ENCODE measurements around the gene SCG5.

Gene SCG5

GRCh38 chr15:32716216-32716914 lies 74.9 kb downstream of the SCG5 start:
- H3K27me3 ChIP-seq (ENCODE audit: control insufficient read depth in 1 of 2, insufficient read depth in 1 of 2, low read length in 2 of 2) = peaks cover 0 to 39% of the 10 kb centered on the region in 2 experiments
- H2BK12ac ChIP-seq (ENCODE audit: low read length in 2 of 2) = no peak overlapping the region
- no peak overlapping the region for H2BK5ac ChIP-seq (ENCODE audit: low read depth, low read length, poor library complexity, severe bottlenecking)
- H2BK15ac ChIP-seq (ENCODE audit: low read depth, poor library complexity, severe bottlenecking) = no peak overlapping the region
- H3K36me3 ChIP-seq (ENCODE audit: control insufficient read depth in 1 of 2, insufficient read depth in 2 of 2, low read depth in 1 of 2, low read length in 2 of 2) = no peaks in the 10 kb centered on the region
- H3K14ac ChIP-seq (ENCODE audit: low read length in 2 of 2) = no peak overlapping the region
- peak overlapping the region; percentile 33 for H3K27ac ChIP-seq (ENCODE audit: low read length, poor library complexity, severe bottlenecking)
- DNase-seq = no peak
- no peak overlapping the region for H2BK120ac ChIP-seq (ENCODE audit: low read depth, low read length)
- peak overlapping the region; percentile 17 for H3K4me2 ChIP-seq (ENCODE audit: low read length, poor library complexity, severe bottlenecking)
- no peak overlapping the region for H4K8ac ChIP-seq (ENCODE audit: low read length)
- no peak overlapping the region for H4K91ac ChIP-seq (ENCODE audit: low read length)
- H3K4me3 ChIP-seq (ENCODE audit: insufficient read depth in 1 of 2, low read depth in 1 of 2, low read length in 2 of 2) = no peak overlapping the region
- no peaks in the 10 kb centered on the region for H3K9me3 ChIP-seq (ENCODE audit: control insufficient read depth, low read length)
- no peak overlapping the region for H3K18ac ChIP-seq (ENCODE audit: low read depth in 1 of 2, low read length in 2 of 2)
- no peak overlapping the region for H2AFZ ChIP-seq (ENCODE audit: low read depth, low read length)
- H3K79me1 ChIP-seq (replicated peaks; ENCODE audit: low read length, poor library complexity, severe bottlenecking) = peaks cover 2% of the 10 kb centered on the region
- 43% methylated on average over 9 of the region's 13 CpGs for WGBS
- peaks cover 20% of the 10 kb centered on the region for H3K4me1 ChIP-seq (ENCODE audit: control insufficient read depth, insufficient read depth, low read depth, low read length)
- no peak overlapping the region for H3K9ac ChIP-seq (ENCODE audit: low read length)
- no peak overlapping the region for H3K4ac ChIP-seq (ENCODE audit: low read depth in 1 of 2, low read length in 2 of 2)
- H3K23ac ChIP-seq (ENCODE audit: low read length in 2 of 2) = no peak overlapping the region
- H2AK5ac ChIP-seq (ENCODE audit: low read length, severe bottlenecking) = peak overlapping the region; percentile 65

DNA sequence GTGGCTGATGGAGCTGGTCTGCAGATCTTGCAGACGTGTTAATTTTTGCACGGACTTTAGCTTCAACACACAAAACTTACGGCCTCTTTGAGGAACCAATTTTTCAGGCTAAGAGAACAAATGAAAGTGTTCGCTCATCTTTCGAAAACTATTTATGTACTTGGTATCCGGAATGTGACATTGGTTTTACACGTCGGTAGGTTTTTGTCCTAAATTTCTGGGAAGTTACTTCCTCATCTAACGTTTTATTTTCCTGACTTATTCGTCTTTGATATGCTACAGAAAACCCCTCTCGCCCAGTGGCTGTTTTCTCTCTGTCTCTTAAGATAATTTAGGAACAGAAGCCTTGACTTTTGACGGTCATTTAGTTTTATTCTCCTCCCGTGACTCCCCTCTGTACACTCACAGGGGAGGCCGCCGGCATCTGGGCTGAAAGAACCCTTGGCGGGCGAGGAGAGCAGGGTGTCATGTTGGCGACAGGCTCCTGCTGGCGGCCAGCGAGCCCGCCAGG lies 75.5 kb downstream of the SCG5 start:
- peak overlapping the region; percentile 33 for H3K27ac ChIP-seq (ENCODE audit: low read length, poor library complexity, severe bottlenecking)
- 18% methylated on average over 15 of the region's 21 CpGs for WGBS
- H3K4ac ChIP-seq (ENCODE audit: low read depth in 1 of 2, low read length in 2 of 2) = no peak overlapping the region
- no peak overlapping the region for H4K91ac ChIP-seq (ENCODE audit: low read length)
- H2AK5ac ChIP-seq (ENCODE audit: low read length, severe bottlenecking) = no peak overlapping the region
- H2BK12ac ChIP-seq (ENCODE audit: low read length in 2 of 2) = peak overlapping the region in 1 of 2 experiments; percentile 2
- H3K4me3 ChIP-seq (ENCODE audit: insufficient read depth in 1 of 2, low read depth in 1 of 2, low read length in 2 of 2) = peak overlapping the region; percentile 84 to 85
- no peaks in the 10 kb centered on the region for H3K9me3 ChIP-seq (ENCODE audit: control insufficient read depth, low read length)
- H2BK5ac ChIP-seq (ENCODE audit: low read depth, low read length, poor library complexity, severe bottlenecking) = no peak overlapping the region
- no peaks in the 10 kb centered on the region for H3K36me3 ChIP-seq (ENCODE audit: control insufficient read depth in 1 of 2, insufficient read depth in 2 of 2, low read depth in 1 of 2, low read length in 2 of 2)
- H3K79me1 ChIP-seq (replicated peaks; ENCODE audit: low read length, poor library complexity, severe bottlenecking) = peaks cover 2% of the 10 kb centered on the region
- peaks cover 21% of the 10 kb centered on the region for H3K4me1 ChIP-seq (ENCODE audit: control insufficient read depth, insufficient read depth, low read depth, low read length)
- H3K4me2 ChIP-seq (ENCODE audit: low read length, poor library complexity, severe bottlenecking) = peak overlapping the region; percentile 42
- H4K8ac ChIP-seq (ENCODE audit: low read length) = no peak overlapping the region
- H2BK15ac ChIP-seq (ENCODE audit: low read depth, poor library complexity, severe bottlenecking) = peak overlapping the region; percentile 77
- H3K23ac ChIP-seq (ENCODE audit: low read length in 2 of 2) = no peak overlapping the region
- H3K27me3 ChIP-seq (ENCODE audit: control insufficient read depth in 1 of 2, insufficient read depth in 1 of 2, low read length in 2 of 2) = peaks cover 0 to 39% of the 10 kb centered on the region in 2 experiments
- H2BK120ac ChIP-seq (ENCODE audit: low read depth, low read length) = peak overlapping the region; percentile 27
- no peak for DNase-seq
- no peak overlapping the region for H3K14ac ChIP-seq (ENCODE audit: low read length in 2 of 2)
- H3K9ac ChIP-seq (ENCODE audit: low read length) = peak overlapping the region; percentile 73
- no peak overlapping the region for H2AFZ ChIP-seq (ENCODE audit: low read depth, low read length)
- peak overlapping the region; percentile 55 to 80 for H3K18ac ChIP-seq (ENCODE audit: low read depth in 1 of 2, low read length in 2 of 2)

DNA sequence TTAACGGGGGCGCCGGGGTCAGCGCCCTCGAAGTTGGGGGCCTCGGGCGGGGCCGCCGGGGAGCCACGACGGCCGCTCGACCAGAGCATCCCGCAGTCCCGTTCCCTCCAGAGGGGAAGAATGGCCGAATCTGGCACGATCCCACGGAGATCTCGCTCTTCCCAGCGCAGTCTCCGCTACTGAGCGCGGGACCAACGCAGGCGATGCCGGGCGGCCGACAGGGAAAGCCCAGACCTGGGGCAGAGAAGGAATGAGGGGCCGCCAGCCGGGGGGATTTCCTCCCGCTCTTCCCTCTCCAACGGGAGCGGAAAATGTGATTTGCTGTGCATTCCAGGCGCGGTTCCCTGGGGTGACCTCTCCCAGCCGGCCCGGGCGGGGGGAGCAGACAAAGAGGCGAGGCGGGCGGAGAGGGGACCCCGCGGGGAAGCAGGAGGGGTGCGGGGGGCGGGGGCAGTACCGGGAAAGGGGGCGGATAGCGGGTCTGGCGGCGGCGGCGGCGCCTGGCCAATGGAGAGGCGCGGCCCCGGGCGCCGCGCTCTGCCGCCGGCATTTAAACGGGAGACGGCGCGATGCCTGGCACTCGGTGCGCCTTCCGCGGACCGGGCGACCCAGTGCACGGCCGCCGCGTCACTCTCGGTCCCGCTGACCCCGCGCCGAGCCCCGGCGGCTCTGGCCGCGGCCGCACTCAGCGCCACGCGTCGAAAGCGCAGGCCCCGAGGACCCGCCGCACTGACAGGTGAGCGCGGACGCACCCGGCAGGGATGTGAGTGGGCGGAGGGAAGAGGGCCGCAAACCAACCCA lies 76.1 kb downstream of the SCG5 start, which contains the start of gene GREM1:
Gene GREM1, plus strand, starts transcription at position 579 of the 801 bp plus-strand sequence. CDS start 12,687 bp downstream, outside the sequence.
- 2% methylated on average over 56 of the region's 99 CpGs for WGBS
- Histone ChIP-seq H2BK120ac (ENCODE audit: low read depth, low read length) (peak within 1 kb of the TSS; percentile 27), H3K23ac (ENCODE audit: low read length in 2 of 2) (peak within 1 kb of the TSS in 1 of 2 experiments; percentile 83), H3K9me3 (ENCODE audit: control insufficient read depth, low read length) (no peaks in the 10 kb centered on the region), H3K4ac (ENCODE audit: low read depth in 1 of 2, low read length in 2 of 2) (peak within 1 kb of the TSS in 1 of 2 experiments; percentile 76), H4K91ac (ENCODE audit: low read length) (peak within 1 kb of the TSS; percentile 59), H3K14ac (ENCODE audit: low read length in 2 of 2) (peak within 1 kb of the TSS in 1 of 2 experiments; percentile 80), H3K79me1 (replicated peaks; ENCODE audit: low read length, poor library complexity, severe bottlenecking) (peaks cover 2% of the 10 kb centered on the region), H3K27me3 (ENCODE audit: control insufficient read depth in 1 of 2, insufficient read depth in 1 of 2, low read length in 2 of 2) (peaks cover 0 to 39% of the 10 kb centered on the region in 2 experiments), H2AFZ (ENCODE audit: low read depth, low read length) (peak within 1 kb of the TSS; percentile 46), H4K8ac (ENCODE audit: low read length) (peak within 1 kb of the TSS; percentile 64), H3K27ac (ENCODE audit: low read length, poor library complexity, severe bottlenecking) (peak within 1 kb of the TSS; percentile 56), H3K4me2 (ENCODE audit: low read length, poor library complexity, severe bottlenecking) (peak within 1 kb of the TSS; percentile 93), H3K36me3 (ENCODE audit: control insufficient read depth in 1 of 2, insufficient read depth in 2 of 2, low read depth in 1 of 2, low read length in 2 of 2) (no peaks in the 10 kb centered on the region), H2AK5ac (ENCODE audit: low read length, severe bottlenecking) (no peak within 1 kb of the TSS), H2BK15ac (ENCODE audit: low read depth, poor library complexity, severe bottlenecking) (peak within 1 kb of the TSS; percentile 90), H3K4me1 (ENCODE audit: control insufficient read depth, insufficient read depth, low read depth, low read length) (peaks cover 21% of the 10 kb centered on the region), H2BK12ac (ENCODE audit: low read length in 2 of 2) (peak within 1 kb of the TSS; percentile 21 to 90), H3K4me3 (ENCODE audit: insufficient read depth in 1 of 2, low read depth in 1 of 2, low read length in 2 of 2) (peak within 1 kb of the TSS; percentile 84 to 85), H3K18ac (ENCODE audit: low read depth in 1 of 2, low read length in 2 of 2) (peak within 1 kb of the TSS; percentile 87 to 89), H2BK5ac (ENCODE audit: low read depth, low read length, poor library complexity, severe bottlenecking) (no peak within 1 kb of the TSS), H3K9ac (ENCODE audit: low read length) (peak within 1 kb of the TSS; percentile 83)
- peak; percentile 73 for DNase-seq
